Astrocyte of the cerebellum (primary cell): ENCODE measurements around the gene TPO.
"Not testable (repeated sequence)": the region's sequence is repeated elsewhere in the genome, so short reads cannot be mapped to it uniquely, and the experiment has no call there.

ENCODE experiments used
- DNase-seq: peaks from one replicate; pipeline ENCODE4 v3.0.0-alpha.2; 2011; ENCODE audit warnings: low read depth
- H3K4me3 ChIP-seq: 2 replicates; pipeline ENCODE4 v1.5.1; 2011; ENCODE audit warnings: mild to moderate bottlenecking, low read depth, low read length, moderate library complexity
- CTCF ChIP-seq: IDR thresholded peaks from 2 replicates; pipeline ENCODE4 v1.5.1; 2012; ENCODE audit warnings: low read length, low read depth, moderate library complexity, mild to moderate bottlenecking; ENCODE audit errors: missing control alignments
- in situ Hi-C: cut with HindIII; loops from 2 replicates; pipeline ENCODE4 v1.10.0; 2017; ENCODE audit warnings: low sequenced_read_pairs

The TPO gene

GRCh38 chr2:1491751-1492150, 78.5 kb downstream of the TPO start:
- in situ Hi-C loops: no loop called here
- no peak for TF ChIP-seq CTCF
- no peak overlapping the region for H3K4me3 ChIP-seq
- DNase-seq: no peak

- DNase-seq, in situ Hi-C loops, H3K4me3 ChIP-seq: not testable (repeated sequence)
Observed at GRCh38 chr2:1492231-1492630, 79.0 kb downstream of the TPO start.

GRCh38 chr2:1492711-1493430, 79.6 kb downstream of the TPO start:
- in situ Hi-C loops: no loop called here
- no peak for TF ChIP-seq CTCF
- no peak overlapping the region for H3K4me3 ChIP-seq
- DNase-seq: no peak

GRCh38 chr2:1493431-1494126, 80.3 kb downstream of the TPO start:
- no peak for DNase-seq
- in situ Hi-C loops: no loop called here
- H3K4me3 ChIP-seq: no peak overlapping the region
- no peak for TF ChIP-seq CTCF

GRCh38 chr2:1494257-1494656, 81.0 kb downstream of the TPO start:
- no peak for DNase-seq
- no peak for TF ChIP-seq CTCF
- in situ Hi-C loops: no loop called here
- no peak overlapping the region for H3K4me3 ChIP-seq

- TF ChIP-seq CTCF: no peak
- no peak for DNase-seq
- in situ Hi-C loops: no loop called here
- no peak overlapping the region for H3K4me3 ChIP-seq
Observed at GRCh38 chr2:1494906-1495305, 81.6 kb downstream of the TPO start.

GRCh38 chr2:1495676-1496358, 82.6 kb downstream of the TPO start:
- no peak for TF ChIP-seq CTCF
- no peak for DNase-seq
- in situ Hi-C loops: no loop called here
- H3K4me3 ChIP-seq: no peak overlapping the region
